HG02852 (cell line): Measurements from ENCODE around the gene NR1D1.
"Not testable (repeated sequence)": the region's sequence is repeated elsewhere in the genome, so short reads cannot be mapped to it uniquely, and the experiment has no call there.

Source experiments
- ATAC-seq: cut with Tn5 transposase; IDR thresholded peaks from one replicate; pipeline ENCODE4 v1.9.1; 2021; ENCODE audit warnings: mild to moderate bottlenecking, moderate library complexity; ENCODE audit not compliant: unreplicated experiment

The NR1D1 gene

GRCh38 chr17:40100419-40100668, at the start of gene NR1D1:
Gene NR1D1 (minus strand): TSS chr17:40100589. CDS start chr17:40100094, 495 bp downstream.
- ATAC-seq: no peak

GRCh38 chr17:40148527-40148926, 48.1 kb upstream of the NR1D1 start:
- no peak for ATAC-seq

- no peak for ATAC-seq
These were observed 45.1 kb upstream of the NR1D1 start for GRCh38 chr17:40145476-40145875.

- not testable (repeated sequence) for ATAC-seq
These were observed 42.8 kb upstream of the NR1D1 start for GRCh38 chr17:40143166-40143565.

- peak; percentile 4 for ATAC-seq
These were observed 39.2 kb upstream of the NR1D1 start for GRCh38 chr17:40139566-40140058.

- no peak for ATAC-seq
These were observed 35.4 kb upstream of the NR1D1 start for GRCh38 chr17:40135817-40136216.

GRCh38 chr17:40134184-40134583, 33.8 kb upstream of the NR1D1 start:
- ATAC-seq: no peak

- ATAC-seq: no peak
These were observed 30.1 kb upstream of the NR1D1 start for GRCh38 chr17:40130352-40131042.

- ATAC-seq: no peak
These were observed 29.1 kb upstream of the NR1D1 start for GRCh38 chr17:40129498-40129897.

- ATAC-seq: no peak
These were observed 24.1 kb upstream of the NR1D1 start for GRCh38 chr17:40124279-40125141.

GRCh38 chr17:40123811-40124114, 23.4 kb upstream of the NR1D1 start:
- ATAC-seq: no peak

- ATAC-seq: peak; percentile 19
These were observed 22.8 kb upstream of the NR1D1 start for GRCh38 chr17:40122999-40123810.

GRCh38 chr17:40122136-40122998, 22.0 kb upstream of the NR1D1 start:
- peak; percentile 35 for ATAC-seq

GRCh38 chr17:40121181-40122135, 21.1 kb upstream of the NR1D1 start, which contains the start of gene MSL1:
Gene MSL1 (plus strand): TSS chr17:40121971. CDS start chr17:40122613, 642 bp downstream.
- peak; percentile 52 for ATAC-seq

GRCh38 chr17:40115101-40115436, 14.7 kb upstream of the NR1D1 start:
- ATAC-seq: no peak

GRCh38 chr17:40113907-40114245, 13.5 kb upstream of the NR1D1 start:
- ATAC-seq: no peak

GRCh38 chr17:40113110-40113906, 12.9 kb upstream of the NR1D1 start:
- peak; percentile 80 for ATAC-seq

- ATAC-seq: no peak
These were observed 12.3 kb upstream of the NR1D1 start for GRCh38 chr17:40112718-40113109.

- no peak for ATAC-seq
These were observed 11.9 kb upstream of the NR1D1 start for GRCh38 chr17:40112191-40112711.
